HCT116 (cell line): ENCODE measurements around the gene ATAT1.

Source experiments
- CEBPB ChIP-seq: IDR thresholded peaks from 2 replicates; pipeline ENCODE4 v1.6.1; 2012; ENCODE audit warnings: low read depth
- CTCF ChIP-seq, 3 experiments: fragments of 200-600 bp in 1 of 3; sonication (generic) in 1 of 3; IDR thresholded peaks in 2 of 3; conservative IDR thresholded peaks in 1 of 3; 2 replicates each; pipeline ENCODE4 v1.5.1; 2012 to 2017; ENCODE audit warnings: low read depth in 2 of 3, low read length in 2 of 3, antibody characterized with exemption in 1 of 3, borderline replicate concordance in 1 of 3, control low read depth in 1 of 3, mild to moderate bottlenecking in 1 of 3, mixed read lengths in 1 of 3, mixed run types in 1 of 3, moderate library complexity in 1 of 3; ENCODE audit not compliant: insufficient read depth in 1 of 3
- EZH2 ChIP-seq: fragments of 200-600 bp; sonication (generic); IDR thresholded peaks from 2 replicates; pipeline ENCODE4 v1.6.1; 2017; ENCODE audit warnings: antibody characterized with exemption, mixed run types
- EZH2phosphoT487 ChIP-seq: fragments of 200-600 bp; IDR thresholded peaks from 2 replicates; pipeline ENCODE4 v1.6.1; 2018; ENCODE audit warnings: antibody characterized with exemption, borderline replicate concordance
- MAX ChIP-seq: IDR thresholded peaks from 2 replicates; pipeline ENCODE4 v1.6.1; 2012
- POLR2A ChIP-seq: IDR thresholded peaks from 2 replicates; pipeline ENCODE4 v1.7.0; 2011; ENCODE audit warnings: borderline replicate concordance; ENCODE audit not compliant: insufficient read depth, insufficient read length; ENCODE audit errors: extremely low read depth
- RAD21 ChIP-seq: IDR thresholded peaks from 2 replicates; pipeline ENCODE4 v1.6.1; 2012; ENCODE audit warnings: low read depth, mild to moderate bottlenecking
- SP1 ChIP-seq: IDR thresholded peaks from 2 replicates; pipeline ENCODE4 v1.6.1; 2012; ENCODE audit warnings: low read depth
- YY1 ChIP-seq: IDR thresholded peaks from 2 replicates; pipeline ENCODE4 v1.6.1; 2011; ENCODE audit warnings: low read length, low read depth, moderate library complexity, mild to moderate bottlenecking; ENCODE audit not compliant: insufficient replicate concordance; ENCODE audit errors: extremely low read depth
- ZNF274 ChIP-seq: fragments of 200-500 bp; sonication (Bioruptor generic); IDR thresholded peaks from 2 replicates; pipeline ENCODE4 v1.6.1; 2014; ENCODE audit warnings: mild to moderate bottlenecking, low read depth, low read length, inconsistent platforms

- TF ChIP-seq CTCF (IDR thresholded peaks at IDR 0.05 in 2 of 3, conservative IDR thresholded peaks at IDR 0.05 in 1 of 3; ENCODE audit: borderline replicate concordance in 1 of 3, insufficient read depth in 1 of 3, low read depth in 2 of 3, low read length in 2 of 3) (no peak), POLR2A (no peak), EZH2phosphoT487 (no peak), EZH2 (no peak), SP1 (no peak), YY1 (no peak), RAD21 (no peak), ZNF274 (no peak), CEBPB (no peak), MAX (no peak)
Measured at GRCh38 chr6:30599625-30600324, 26.9 kb upstream of the ATAT1 start.
